Activated CD4-positive, alpha-beta T cell treated with anti-CD3 and anti-CD28 coated beads, Interleukin-2, amount 10 ng/mL, durations not matched to agents 7 days and 5 days (primary cell): Measurements from ENCODE around the gene ZNF595. TPM values are rescaled to one million over a fixed set of nuclear protein-coding genes. Genes with fewer than 3 reads are reported as not detected.
"Not testable (repeated sequence)": the region's sequence is repeated elsewhere in the genome, so short reads cannot be mapped to it uniquely, and the experiment has no call there.

Experiments used
- CTCF ChIA-PET: fragments of 350-600 bp; sonication (Branson Sonifier 250); formaldehyde crosslinking; loops from one replicate; lab custom pipeline; 2021; ENCODE audit warnings: antibody characterized with exemption; lab: Charles Lee
- POLR2A ChIA-PET: fragments of 350-600 bp; sonication (Branson Sonifier 250); formaldehyde crosslinking; loops from one replicate; lab custom pipeline; 2021; ENCODE audit warnings: antibody characterized with exemption; lab: Charles Lee
- DNase-seq: peaks from one replicate; pipeline ENCODE4 v3.0.0-alpha.2; 2020
- H3K27ac Mint-ChIP-seq: one replicate; pipeline ENCODE4 v1.8.0; 2021; ENCODE audit warnings: mild to moderate bottlenecking, moderate library complexity, mixed read lengths
- H3K27me3 Mint-ChIP-seq: one replicate; pipeline ENCODE4 v1.8.0; 2021; ENCODE audit warnings: mixed read lengths
- H3K36me3 Mint-ChIP-seq: one replicate; pipeline ENCODE4 v1.8.0; 2021; ENCODE audit warnings: low read depth, mixed read lengths
- H3K4me1 Mint-ChIP-seq: one replicate; pipeline ENCODE4 v1.8.0; 2021; ENCODE audit warnings: mixed read lengths
- H3K4me3 Mint-ChIP-seq: one replicate; pipeline ENCODE4 v1.8.0; 2021; ENCODE audit warnings: mild to moderate bottlenecking, moderate library complexity, mixed read lengths
- H3K9me3 Mint-ChIP-seq: one replicate; pipeline ENCODE4 v1.8.0; 2021; ENCODE audit warnings: mixed read lengths
- total RNA-seq, 2 experiments: library from RNA; stranded (reverse); gene quantifications; one replicate each; pipeline ENCODE4 v1.2.3, GENCODE V29; 2021

Gene ZNF595
- total RNA-seq, 2 experiments from 2014 or later = 11.8 to 15.9 TPM

GRCh38 chr4:107083-107443 lies 53.9 kb downstream of the ZNF595 start:
- H3K36me3 Mint-ChIP-seq = peaks cover 32% of the 10 kb centered on the region

GRCh38 chr4:107444-108429 lies 54.6 kb downstream of the ZNF595 start:
- H3K36me3 Mint-ChIP-seq = peaks cover 32% of the 10 kb centered on the region
- H3K9me3 Mint-ChIP-seq = peaks cover 74% of the 10 kb centered on the region

More at GRCh38 chr4:107083-107443, 53.9 kb downstream of the ZNF595 start:
- POLR2A ChIA-PET = no interaction called here
- DNase-seq = no peak
- CTCF ChIA-PET = no interaction called here
- H3K27me3 Mint-ChIP-seq = peaks cover 36% of the 10 kb centered on the region
- H3K4me1 Mint-ChIP-seq = no peaks in the 10 kb centered on the region
- peaks cover 76% of the 10 kb centered on the region for H3K9me3 Mint-ChIP-seq
- H3K4me3 Mint-ChIP-seq = no peak overlapping the region
- H3K27ac Mint-ChIP-seq = no peak overlapping the region

GRCh38 chr4:112771-113170 lies 59.6 kb downstream of the ZNF595 start:
- H3K36me3 Mint-ChIP-seq = peaks cover 20% of the 10 kb centered on the region
- no peaks in the 10 kb centered on the region for H3K4me1 Mint-ChIP-seq
- POLR2A ChIA-PET = no interaction called here
- no peak for DNase-seq
- H3K27ac Mint-ChIP-seq = no peak overlapping the region
- H3K4me3 Mint-ChIP-seq = no peak overlapping the region
- CTCF ChIA-PET = no interaction called here
- peaks cover 16% of the 10 kb centered on the region for H3K27me3 Mint-ChIP-seq
- H3K9me3 Mint-ChIP-seq = peaks cover 73% of the 10 kb centered on the region

More at GRCh38 chr4:107444-108429, 54.6 kb downstream of the ZNF595 start:
- H3K4me3 Mint-ChIP-seq = no peak overlapping the region
- ChIA-PET CTCF (no interaction called here), POLR2A (no interaction called here)
- peaks cover 36% of the 10 kb centered on the region for H3K27me3 Mint-ChIP-seq
- no peak for DNase-seq
- no peak overlapping the region for H3K27ac Mint-ChIP-seq
- no peaks in the 10 kb centered on the region for H3K4me1 Mint-ChIP-seq

- peaks cover 14% of the 10 kb centered on the region for H3K36me3 Mint-ChIP-seq
- H3K27me3 Mint-ChIP-seq = peaks cover 7% of the 10 kb centered on the region
These were observed 60.6 kb downstream of the ZNF595 start for GRCh38 chr4:113732-114131.

GRCh38 chr4:114149-114548 lies 61.0 kb downstream of the ZNF595 start:
- Mint-ChIP-seq H3K27me3 (peaks cover 3% of the 10 kb centered on the region), H3K4me3 (no peak overlapping the region), H3K36me3 (peaks cover 11% of the 10 kb centered on the region), H3K27ac (no peak overlapping the region), H3K4me1 (no peaks in the 10 kb centered on the region), H3K9me3 (peaks cover 68% of the 10 kb centered on the region)
- DNase-seq = no peak
- ChIA-PET POLR2A (no interaction called here), CTCF (interaction anchor here (1.1 kb wide), 1 partner anchor 12 kb away, joined by 3 read pairs; no protein-coding TSS in a partner anchor)

More at GRCh38 chr4:113732-114131, 60.6 kb downstream of the ZNF595 start:
- H3K4me1 Mint-ChIP-seq = no peaks in the 10 kb centered on the region
- no peak overlapping the region for H3K4me3 Mint-ChIP-seq
- no peak overlapping the region for H3K27ac Mint-ChIP-seq
- POLR2A ChIA-PET = no interaction called here
- no peak for DNase-seq
- H3K9me3 Mint-ChIP-seq = peaks cover 70% of the 10 kb centered on the region
- CTCF ChIA-PET = interaction anchor here (1.1 kb wide), 1 partner anchor 12 kb away, joined by 3 read pairs; no protein-coding TSS in a partner anchor

- ChIA-PET CTCF (no interaction called here), POLR2A (interaction anchor here (0.6 kb wide), 1 partner anchor 8 kb away, joined by 5 read pairs; the partner anchor contains the start of gene ZNF718)
- Mint-ChIP-seq H3K27ac (no peak overlapping the region), H3K36me3 (peaks cover 20% of the 10 kb centered on the region), H3K4me3 (no peak overlapping the region), H3K4me1 (peaks cover 12% of the 10 kb centered on the region), H3K9me3 (peaks cover 69% of the 10 kb centered on the region), H3K27me3 (no peaks in the 10 kb centered on the region)
- no peak for DNase-seq
These were observed 63.4 kb downstream of the ZNF595 start for GRCh38 chr4:116499-116898.

- H3K4me1 Mint-ChIP-seq = peaks cover 38% of the 10 kb centered on the region
- DNase-seq = no peak
- CTCF ChIA-PET = no interaction called here
- H3K4me3 Mint-ChIP-seq = no peak overlapping the region
- peaks cover 57% of the 10 kb centered on the region for H3K36me3 Mint-ChIP-seq
- H3K27me3 Mint-ChIP-seq = no peaks in the 10 kb centered on the region
- H3K27ac Mint-ChIP-seq = peak overlapping the region; percentile 87
- POLR2A ChIA-PET = no interaction called here
- H3K9me3 Mint-ChIP-seq = peaks cover 57% of the 10 kb centered on the region
These were observed 67.5 kb downstream of the ZNF595 start for GRCh38 chr4:120616-121015.

GRCh38 chr4:121408-122084 lies 68.4 kb downstream of the ZNF595 start:
- peaks cover 42% of the 10 kb centered on the region for H3K4me1 Mint-ChIP-seq
- no peaks in the 10 kb centered on the region for H3K27me3 Mint-ChIP-seq
- peaks cover 59% of the 10 kb centered on the region for H3K9me3 Mint-ChIP-seq
- peaks cover 66% of the 10 kb centered on the region for H3K36me3 Mint-ChIP-seq
- ChIA-PET CTCF (no interaction called here), POLR2A (no interaction called here)
- peak; percentile 43 for DNase-seq
- peak overlapping the region; percentile 87 for H3K27ac Mint-ChIP-seq
- peak overlapping the region; percentile 5 for H3K4me3 Mint-ChIP-seq

- Mint-ChIP-seq H3K4me1 (peaks cover 45% of the 10 kb centered on the region), H3K36me3 (peaks cover 90% of the 10 kb centered on the region), H3K4me3 (peak overlapping the region; percentile 93), H3K9me3 (peaks cover 63% of the 10 kb centered on the region), H3K27ac (peak overlapping the region; percentile 99)
- not testable (repeated sequence) for H3K27me3 Mint-ChIP-seq, DNase-seq
- CTCF ChIA-PET = interaction anchor here (1.0 kb wide), 2 partner anchors 22 to 118 kb away, joined by 3 to 5 read pairs; no protein-coding TSS in a partner anchor
- POLR2A ChIA-PET = interaction anchor here (0.6 to 1.6 kb wide), 2 partner anchors 8 to 71 kb away, joined by 5 to 15 read pairs; partner anchors contain the start of gene ZNF595
These were observed 70.8 kb downstream of the ZNF595 start for GRCh38 chr4:123922-124274.

GRCh38 chr4:124275-125081 lies 71.4 kb downstream of the ZNF595 start, which contains the start of gene ZNF718:
Gene ZNF718 (plus strand): TSS chr4:124501. CDS start chr4:124671, 170 bp downstream.
- CTCF ChIA-PET = interaction anchor here (1.0 to 1.2 kb wide), 3 partner anchors 16 to 118 kb away, joined by 3 to 5 read pairs (median 4); no protein-coding TSS in a partner anchor
- Mint-ChIP-seq H3K4me1 (peaks cover 45% of the 10 kb centered on the region), H3K9me3 (peaks cover 64% of the 10 kb centered on the region), H3K27ac (peak within 1 kb of the TSS; percentile 99), H3K36me3 (peaks cover 91% of the 10 kb centered on the region), H3K4me3 (peak within 1 kb of the TSS; percentile 93), H3K27me3 (no peaks in the 10 kb centered on the region)
- POLR2A ChIA-PET = interaction anchor here (0.6 to 1.6 kb wide), 5 partner anchors 8 to 71 kb away, joined by 3 to 15 read pairs (median 4); partner anchors contain the start of gene ZNF595
- peak; percentile 97 for DNase-seq

GRCh38 chr4:125091-125771 lies 72.1 kb downstream of the ZNF595 start:
- Mint-ChIP-seq H3K36me3 (peaks cover 95% of the 10 kb centered on the region), H3K27me3 (no peaks in the 10 kb centered on the region), H3K27ac (peak overlapping the region; percentile 99), H3K4me3 (peak overlapping the region; percentile 93), H3K9me3 (peaks cover 68% of the 10 kb centered on the region), H3K4me1 (peaks cover 45% of the 10 kb centered on the region)
- peak; percentile 16 for DNase-seq
- POLR2A ChIA-PET = interaction anchor here (1.1 to 1.6 kb wide), 2 partner anchors 19 to 72 kb away, joined by 4 to 15 read pairs; partner anchors contain the start of gene ZNF595
- CTCF ChIA-PET = interaction anchor here (1.2 kb wide), 2 partner anchors 11 to 15 kb away, joined by 3 to 4 read pairs; no protein-coding TSS in a partner anchor
